Kidney (tissue), 14 donors: ENCODE measurements around the gene WBP1L. TPM values are rescaled to one million over a fixed set of nuclear protein-coding genes. Genes with fewer than 3 reads are reported as not detected.

Experiments
- DNase-seq, 5 donors: peaks; one replicate each; pipeline ENCODE4 v3.0.0-alpha.2; 2013 to 2020
- FAIRE-seq: peaks from 2 replicates; lab custom pipeline; 2012; peaks lifted over from hg19 to GRCh38; lab: Jason Lieb, UNC
- H3K27ac ChIP-seq, 2 donors: one replicate each; pipeline ENCODE4 v1.7.0; 2013; ENCODE audit warnings: low read depth in 2 of 2, low read length in 2 of 2, inconsistent platforms in 1 of 2
- H3K27me3 ChIP-seq: one replicate; pipeline ENCODE4 v1.7.1; 2013; ENCODE audit warnings: low read length, inconsistent platforms; ENCODE audit not compliant: control insufficient read depth, insufficient read depth
- H3K36me3 ChIP-seq, 3 donors: one replicate each; pipeline versions ENCODE4 v1.7.0 to v1.7.1; 2013; ENCODE audit warnings: low read length in 3 of 3, control low read depth in 1 of 3, inconsistent platforms in 1 of 3; ENCODE audit not compliant: insufficient read depth in 3 of 3, control insufficient read depth in 2 of 3
- H3K4me1 ChIP-seq, 3 donors: one replicate each; pipeline versions ENCODE4 v1.7.0 to v1.7.1; 2013; ENCODE audit warnings: low read length in 3 of 3, inconsistent platforms in 1 of 3, low read depth in 1 of 3; ENCODE audit not compliant: control insufficient read depth in 2 of 3, insufficient read depth in 2 of 3
- H3K4me3 ChIP-seq, 3 donors: one replicate each; pipeline versions ENCODE4 v1.7.0 to v1.8.1; 2013; ENCODE audit warnings: low read length in 3 of 3, control low read depth in 1 of 3, inconsistent platforms in 1 of 3
- H3K9ac ChIP-seq, 3 donors: one replicate each; pipeline versions ENCODE4 v1.7.0 to v1.7.1; 2013; ENCODE audit warnings: low read length in 3 of 3, control low read depth in 1 of 3, inconsistent platforms in 1 of 3
- H3K9me3 ChIP-seq, 3 donors: one replicate each; pipeline versions ENCODE4 v1.7.0 to v1.7.1; 2013; ENCODE audit warnings: low read length in 3 of 3, control low read depth in 1 of 3, inconsistent platforms in 1 of 3; ENCODE audit not compliant: control insufficient read depth in 2 of 3, insufficient read depth in 1 of 3
- CTCF ChIP-seq: IDR thresholded peaks from 3 replicates; pipeline ENCODE4 v1.5.1; 2012; ENCODE audit warnings: mild to moderate bottlenecking, moderate library complexity, borderline replicate concordance; ENCODE audit not compliant: insufficient read depth; ENCODE audit errors: extremely low read depth
- intact Hi-C: fragments of 100-400 bp; cut with DNase I; formaldehyde crosslinking; loops from one replicate; pipeline ENCODE4 v1.11.1; 2022
- polyA plus RNA-seq: library from polyadenylated mRNA; stranded (reverse); fragments of 350-450 nt; fragmentation: Illumina TruSeq; extraction: RNeasy Lipid Tissue Mini Kit (QIAGEN cat#74804); gene quantifications from one replicate; pipeline ENCODE4 v1.2.3, GENCODE V29; 2014; ENCODE audit warnings: low read depth, low replicate concordance; ENCODE audit not compliant: insufficient read depth
- total RNA-seq: library from RNA; stranded (reverse); fragmentation: NEBNext Ultra II Directional; extraction: Animal tissue kit (Norgen Biotek cat#: 25700); gene quantifications from one replicate; pipeline ENCODE4 v1.2.1, GENCODE V29; 2021
- donor health status: control.
- donor health status: control.
- donor health status: control.
- donor health status: control.
- donor health status: control.
- donor health status: DM: yes; HTN: yes; CAD: no.
- donor health status: Normal renal cell carcinoma (clear cell type).

Gene WBP1L
- total and polyA plus RNA-seq, 2 donors from 2014 or later, result 27.8 to 55.7 TPM

- Histone ChIP-seq H3K27me3 (no peaks in the 10 kb centered on the region), H3K4me1 (peaks cover 4 to 25% (median 21%) of the 10 kb centered on the region in 3 donors), H3K9ac (no peak overlapping the region), H3K4me3 (no peak overlapping the region), H3K9me3 (no peaks in the 10 kb centered on the region), H3K36me3 (peaks cover 0 to 6% (median 5%) of the 10 kb centered on the region in 3 donors), H3K27ac (no peak overlapping the region)
- TF ChIP-seq CTCF, result no peak
- intact Hi-C loops, result no loop called here
- DNase-seq (no peak), FAIRE-seq (no peak)
Measured at GRCh38 chr10:102804382-102805055, 60.8 kb downstream of the WBP1L start.

- DNase-seq (peak in 1 of 5 donors; percentile 37), FAIRE-seq (no peak)
- Histone ChIP-seq H3K9me3 (no peaks in the 10 kb centered on the region), H3K27ac (no peak overlapping the region), H3K36me3 (peaks cover 5 to 30% (median 18%) of the 10 kb centered on the region in 3 donors), H3K9ac (no peak overlapping the region), H3K4me1 (peaks cover 0 to under 1% (median 0%) of the 10 kb centered on the region in 3 donors), H3K27me3 (no peaks in the 10 kb centered on the region), H3K4me3 (no peak overlapping the region)
- no peak for TF ChIP-seq CTCF
- intact Hi-C loops, result no loop called here
Measured at GRCh38 chr10:102808380-102808779, 64.6 kb downstream of the WBP1L start.

GRCh38 chr10:102811346-102811745 lies 67.6 kb downstream of the WBP1L start:
- Histone ChIP-seq H3K4me1 (peaks cover 0 to 20% (median 10%) of the 10 kb centered on the region in 3 donors), H3K9ac (no peak overlapping the region), H3K27ac (no peak overlapping the region), H3K4me3 (no peak overlapping the region), H3K9me3 (no peaks in the 10 kb centered on the region), H3K36me3 (peaks cover 2 to 37% (median 21%) of the 10 kb centered on the region in 3 donors), H3K27me3 (no peaks in the 10 kb centered on the region)
- no peak for FAIRE-seq
- intact Hi-C loops, result no loop called here
- no peak for DNase-seq
- no peak for TF ChIP-seq CTCF
